Liver (tissue), 9 donors: ENCODE results near the gene OSBP2. TPM values are rescaled to one million over a fixed set of nuclear protein-coding genes. Genes with fewer than 3 reads are reported as not detected.
A peak's percentile ranks its signal among the peaks of the same experiment; 100 is the strongest.

Source experiments
- DNase-seq: peaks from one replicate; pipeline ENCODE4 v3.0.0-alpha.2; 2017; ENCODE audit warnings: low spot score
- H3K27ac ChIP-seq, 2 donors: one replicate each; pipeline ENCODE4 v1.7.0; 2013; ENCODE audit warnings: inconsistent platforms in 2 of 2, low read length in 2 of 2, control low read depth in 1 of 2, low read depth in 1 of 2, mild to moderate bottlenecking in 1 of 2
- H3K27me3 ChIP-seq, 4 donors: one replicate each; pipeline versions ENCODE4 v1.6.1 to v1.7.0; 2013; ENCODE audit warnings: low read length in 3 of 4, inconsistent platforms in 1 of 4, mild to moderate bottlenecking in 1 of 4, moderate library complexity in 1 of 4; ENCODE audit not compliant: control insufficient read depth in 4 of 4, insufficient read depth in 4 of 4
- H3K36me3 ChIP-seq, 4 donors: one replicate each; pipeline versions ENCODE4 v1.6.1 to v1.7.0; 2013; ENCODE audit warnings: low read length in 3 of 4, mild to moderate bottlenecking in 3 of 4, low read depth in 1 of 4, moderate library complexity in 1 of 4; ENCODE audit not compliant: control insufficient read depth in 4 of 4, insufficient read depth in 3 of 4
- H3K4me1 ChIP-seq, 4 donors: one replicate each; pipeline versions ENCODE4 v1.6.1 to v1.7.0; 2013; ENCODE audit warnings: low read length in 3 of 4, mild to moderate bottlenecking in 3 of 4, moderate library complexity in 1 of 4; ENCODE audit not compliant: control insufficient read depth in 4 of 4, insufficient read depth in 4 of 4
- H3K4me3 ChIP-seq, 3 donors: one replicate each; pipeline versions ENCODE4 v1.6.1 to v1.7.0; 2013; ENCODE audit warnings: low read length in 3 of 3, control low read depth in 1 of 3, low read depth in 1 of 3, mild to moderate bottlenecking in 1 of 3
- H3K9ac ChIP-seq, 2 donors: one replicate each; pipeline ENCODE4 v1.7.0; 2013; ENCODE audit warnings: low read length in 2 of 2, mild to moderate bottlenecking in 2 of 2, moderate library complexity in 2 of 2, control low read depth in 1 of 2, low read depth in 1 of 2
- H3K9me3 ChIP-seq, 4 donors: one replicate each; pipeline versions ENCODE4 v1.6.1 to v1.7.0; 2013; ENCODE audit warnings: low read length in 3 of 4; ENCODE audit not compliant: control insufficient read depth in 4 of 4
- CTCF ChIP-seq: fragments of 150-350 bp; IDR thresholded peaks from 2 replicates; pipeline ENCODE4 v1.5.1; 2017; ENCODE audit warnings: improper control_type of control experiment, low read depth, low read length; ENCODE audit not compliant: missing input control
- EGR1 ChIP-seq, 2 donors: IDR thresholded peaks; 2 replicates each; pipeline ENCODE4 v1.6.1; 2016 to 2018; ENCODE audit warnings: antibody characterized with exemption in 2 of 2, low read depth in 2 of 2
- FOXA1 ChIP-seq: IDR thresholded peaks from 2 replicates; pipeline ENCODE4 v1.6.1; 2016; ENCODE audit warnings: antibody characterized with exemption
- FOXA2 ChIP-seq: IDR thresholded peaks from 2 replicates; pipeline ENCODE4 v1.6.1; 2016; ENCODE audit warnings: antibody characterized with exemption
- GABPA ChIP-seq, 2 donors: IDR thresholded peaks in 1 of 2; conservative IDR thresholded peaks in 1 of 2; 2 replicates each; pipeline ENCODE4 v1.6.1; 2016; ENCODE audit warnings: antibody characterized with exemption in 2 of 2, mild to moderate bottlenecking in 1 of 2, moderate library complexity in 1 of 2
- HNF4A ChIP-seq, 2 donors: conservative IDR thresholded peaks; 2 replicates each; pipeline ENCODE4 v1.6.1; 2016; ENCODE audit warnings: antibody characterized with exemption in 2 of 2, mild to moderate bottlenecking in 2 of 2
- HNF4G ChIP-seq: IDR thresholded peaks from 2 replicates; pipeline ENCODE4 v1.6.1; 2016; ENCODE audit warnings: antibody characterized with exemption
- JUND ChIP-seq, 2 donors: IDR thresholded peaks; 2 replicates each; pipeline ENCODE4 v1.6.1; 2016; ENCODE audit warnings: antibody characterized with exemption in 2 of 2
- NR2F2 ChIP-seq: IDR thresholded peaks from 2 replicates; pipeline ENCODE4 v1.6.1; 2016; ENCODE audit warnings: antibody characterized with exemption
- RAD21 ChIP-seq, 2 donors: IDR thresholded peaks; 2 replicates each; pipeline ENCODE4 v1.6.1; 2016; ENCODE audit warnings: antibody characterized with exemption in 2 of 2, mild to moderate bottlenecking in 2 of 2
- REST ChIP-seq: IDR thresholded peaks from 2 replicates; pipeline ENCODE4 v1.6.1; 2016; ENCODE audit warnings: antibody characterized with exemption, mild to moderate bottlenecking
- RXRA ChIP-seq, 2 donors: IDR thresholded peaks; 2 replicates each; pipeline ENCODE4 v1.6.1; 2017 to 2018; ENCODE audit warnings: antibody characterized with exemption in 2 of 2, mild to moderate bottlenecking in 1 of 2
- SP1 ChIP-seq: IDR thresholded peaks from 2 replicates; pipeline ENCODE4 v1.6.1; 2018; ENCODE audit warnings: antibody characterized with exemption, mild to moderate bottlenecking
- TAF1 ChIP-seq: conservative IDR thresholded peaks from 2 replicates; pipeline ENCODE4 v1.6.1; 2016; ENCODE audit warnings: antibody characterized with exemption, mild to moderate bottlenecking
- YY1 ChIP-seq: IDR thresholded peaks from 2 replicates; pipeline ENCODE4 v1.6.1; 2016; ENCODE audit warnings: antibody characterized with exemption, mild to moderate bottlenecking
- WGBS: extraction: QIAGEN DNeasy Blood & Tissue Kit; methylation state at CpG from one replicate; pipeline ENCODE4 v1.1.7; 2013; 5-methylcytosine and 5-hydroxymethylcytosine counted together
- polyA plus RNA-seq, 2 donors: library from polyadenylated mRNA; stranded (reverse) in 1 of 2; unstranded in 1 of 2; fragments of 200-250 nt in 1 of 2; fragments of >200 nt in 1 of 2; fragmentation: Nextera tagmentation in 1 of 2; extraction: Ambion mirVana in 1 of 2; gene quantifications; one replicate each; pipeline versions ENCODE4 v1.2.1 to v1.2.3, GENCODE V29; 2013 to 2015
- total RNA-seq, 2 donors: library from RNA; depleted of rRNA; stranded (reverse); fragments of >200 nt; gene quantifications; one replicate each; pipeline ENCODE4 v1.2.3, GENCODE V29; 2014
- TF ChIP-seq, protein P1 (sequence below): IDR thresholded peaks from 2 replicates; pipeline ENCODE4 v1.6.1; 2016; ENCODE audit warnings: antibody characterized with exemption
- TF ChIP-seq, protein P2 (sequence below): IDR thresholded peaks from 2 replicates; pipeline ENCODE4 v1.6.1; 2016; ENCODE audit warnings: antibody characterized with exemption
- TF ChIP-seq, protein P3 (sequence below): IDR thresholded peaks from 2 replicates; pipeline ENCODE4 v1.6.1; 2016; ENCODE audit warnings: antibody characterized with exemption
- donor health status: healthy.
- donor health status: healthy.
- donor health status: healthy.
- donor health status: healthy.
- donor health status: healthy.

The OSBP2 gene
- total and polyA plus RNA-seq, 4 donors: 0.43 to 192 (median 0.86) TPM

DNA sequence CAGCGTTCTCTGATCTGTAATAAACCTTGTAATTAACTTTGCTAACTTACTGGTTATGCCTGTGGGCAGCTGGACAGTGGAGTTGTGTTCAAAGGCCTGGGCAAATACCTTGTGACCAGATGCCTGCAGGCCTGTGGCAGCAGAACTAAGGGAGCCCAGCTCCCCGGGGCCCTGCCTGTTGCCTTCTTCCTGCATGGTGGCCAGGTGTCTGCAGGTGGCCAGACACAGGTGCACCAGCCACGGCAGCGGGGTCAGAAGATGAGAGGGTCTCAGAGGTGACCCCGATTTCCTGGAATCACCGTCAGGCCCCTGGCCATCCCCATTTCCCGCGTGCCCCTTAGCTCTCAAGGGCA lies 127.2 kb downstream of the OSBP2 start (continued):
- TF ChIP-seq CTCF (no peak), SP1 (no peak)

- no peak for DNase-seq
- Histone ChIP-seq H3K27me3 (peaks cover 0 to 3% (median 1%) of the 10 kb centered on the region in 4 donors), H3K9ac (no peak overlapping the region), H3K4me1 (peaks cover 4 to 13% (median 8%) of the 10 kb centered on the region in 4 donors), H3K4me3 (peak overlapping the region in 2 of 3 donors; percentile 45 to 53), H3K27ac (no peak overlapping the region), H3K36me3 (no peaks in the 10 kb centered on the region), H3K9me3 (no peaks in the 10 kb centered on the region)
- TF ChIP-seq, protein P1, sequence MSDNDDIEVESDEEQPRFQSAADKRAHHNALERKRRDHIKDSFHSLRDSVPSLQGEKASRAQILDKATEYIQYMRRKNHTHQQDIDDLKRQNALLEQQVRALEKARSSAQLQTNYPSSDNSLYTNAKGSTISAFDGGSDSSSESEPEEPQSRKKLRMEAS: no peak
- no peak for TF ChIP-seq SP1
- TF ChIP-seq GABPA (IDR thresholded peaks at IDR 0.05 in 1 of 2, conservative IDR thresholded peaks at IDR 0.05 in 1 of 2): no peak
- no peak for TF ChIP-seq NR2F2
- no peak for TF ChIP-seq FOXA2
- no peak for TF ChIP-seq FOXA1
- TF ChIP-seq REST: no peak
- no peak for TF ChIP-seq JUND (IDR thresholded peaks at IDR 0.05)
- TF ChIP-seq, protein P2, sequence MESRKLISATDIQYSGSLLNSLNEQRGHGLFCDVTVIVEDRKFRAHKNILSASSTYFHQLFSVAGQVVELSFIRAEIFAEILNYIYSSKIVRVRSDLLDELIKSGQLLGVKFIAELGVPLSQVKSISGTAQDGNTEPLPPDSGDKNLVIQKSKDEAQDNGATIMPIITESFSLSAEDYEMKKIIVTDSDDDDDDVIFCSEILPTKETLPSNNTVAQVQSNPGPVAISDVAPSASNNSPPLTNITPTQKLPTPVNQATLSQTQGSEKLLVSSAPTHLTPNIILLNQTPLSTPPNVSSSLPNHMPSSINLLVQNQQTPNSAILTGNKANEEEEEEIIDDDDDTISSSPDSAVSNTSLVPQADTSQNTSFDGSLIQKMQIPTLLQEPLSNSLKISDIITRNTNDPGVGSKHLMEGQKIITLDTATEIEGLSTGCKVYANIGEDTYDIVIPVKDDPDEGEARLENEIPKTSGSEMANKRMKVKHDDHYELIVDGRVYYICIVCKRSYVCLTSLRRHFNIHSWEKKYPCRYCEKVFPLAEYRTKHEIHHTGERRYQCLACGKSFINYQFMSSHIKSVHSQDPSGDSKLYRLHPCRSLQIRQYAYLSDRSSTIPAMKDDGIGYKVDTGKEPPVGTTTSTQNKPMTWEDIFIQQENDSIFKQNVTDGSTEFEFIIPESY: no peak
- no peak for TF ChIP-seq RAD21 (IDR thresholded peaks at IDR 0.05)
- TF ChIP-seq EGR1 (IDR thresholded peaks at IDR 0.05; ENCODE audit: low read depth in 2 of 2): no peak
- no peak for TF ChIP-seq CTCF
- TF ChIP-seq, protein P3, sequence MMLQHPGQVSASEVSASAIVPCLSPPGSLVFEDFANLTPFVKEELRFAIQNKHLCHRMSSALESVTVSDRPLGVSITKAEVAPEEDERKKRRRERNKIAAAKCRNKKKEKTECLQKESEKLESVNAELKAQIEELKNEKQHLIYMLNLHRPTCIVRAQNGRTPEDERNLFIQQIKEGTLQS: no peak
- TF ChIP-seq RXRA (IDR thresholded peaks at IDR 0.05): no peak
- no peak for TF ChIP-seq HNF4A (conservative IDR thresholded peaks at IDR 0.05)
- TF ChIP-seq TAF1: no peak
- no peak for TF ChIP-seq YY1
- TF ChIP-seq HNF4G: no peak
- 4% methylated on average over 87 of the region's 87 CpGs for WGBS
Observed at GRCh38 chr22:30822216-30823014, 127.7 kb downstream of the OSBP2 start.
